T-helper 2 cell treated with Interferon-gamma antibody and Interleukin-4, amounts not matched to agents 5 μg/mL and 100 μg/mL, for 36 hours (primary cell): ENCODE measurements around the gene AQP6.

ENCODE experiments used
- DNase-seq: peaks from one replicate; pipeline ENCODE4 v3.0.0; 2021; ENCODE audit warnings: low spot score
- H3K27ac Mint-ChIP-seq: one replicate; pipeline ENCODE4 v1.8.0; 2021; ENCODE audit warnings: mild to moderate bottlenecking, mixed read lengths
- H3K27me3 Mint-ChIP-seq: one replicate; pipeline ENCODE4 v1.8.0; 2021; ENCODE audit warnings: low read depth, mixed read lengths
- H3K36me3 Mint-ChIP-seq: one replicate; pipeline ENCODE4 v1.8.0; 2021; ENCODE audit warnings: low read depth, mixed read lengths
- H3K4me1 Mint-ChIP-seq: one replicate; pipeline ENCODE4 v1.8.0; 2021; ENCODE audit warnings: low read depth, mixed read lengths
- H3K4me3 Mint-ChIP-seq: one replicate; pipeline ENCODE4 v1.8.0; 2022; ENCODE audit warnings: mild to moderate bottlenecking, moderate library complexity, mixed read lengths
- H3K9me3 Mint-ChIP-seq: one replicate; pipeline ENCODE4 v1.8.0; 2021; ENCODE audit warnings: mixed read lengths

The AQP6 gene

GRCh38 chr12:50005175-50005574, 32.4 kb downstream of the AQP6 start:
- Mint-ChIP-seq H3K9me3 (no peaks in the 10 kb centered on the region), H3K36me3 (peaks cover 60% of the 10 kb centered on the region), H3K27me3 (no peaks in the 10 kb centered on the region), H3K4me3 (no peak overlapping the region), H3K27ac (no peak overlapping the region), H3K4me1 (peaks cover 11% of the 10 kb centered on the region)
- DNase-seq, result no peak

- no peak overlapping the region for H3K27ac Mint-ChIP-seq
- no peaks in the 10 kb centered on the region for H3K9me3 Mint-ChIP-seq
- peaks cover 54% of the 10 kb centered on the region for H3K36me3 Mint-ChIP-seq
- H3K27me3 Mint-ChIP-seq, result no peaks in the 10 kb centered on the region
- peaks cover 11% of the 10 kb centered on the region for H3K4me1 Mint-ChIP-seq
- H3K4me3 Mint-ChIP-seq, result no peak overlapping the region
- DNase-seq, result no peak
Observed at GRCh38 chr12:50006280-50006679, 33.5 kb downstream of the AQP6 start.

GRCh38 chr12:50006754-50007442, 34.2 kb downstream of the AQP6 start:
- no peak overlapping the region for H3K4me3 Mint-ChIP-seq
- peaks cover 52% of the 10 kb centered on the region for H3K36me3 Mint-ChIP-seq
- peaks cover 11% of the 10 kb centered on the region for H3K4me1 Mint-ChIP-seq
- no peak for DNase-seq
- no peaks in the 10 kb centered on the region for H3K27me3 Mint-ChIP-seq
- peak overlapping the region; percentile 40 for H3K27ac Mint-ChIP-seq
- H3K9me3 Mint-ChIP-seq, result no peaks in the 10 kb centered on the region

DNA sequence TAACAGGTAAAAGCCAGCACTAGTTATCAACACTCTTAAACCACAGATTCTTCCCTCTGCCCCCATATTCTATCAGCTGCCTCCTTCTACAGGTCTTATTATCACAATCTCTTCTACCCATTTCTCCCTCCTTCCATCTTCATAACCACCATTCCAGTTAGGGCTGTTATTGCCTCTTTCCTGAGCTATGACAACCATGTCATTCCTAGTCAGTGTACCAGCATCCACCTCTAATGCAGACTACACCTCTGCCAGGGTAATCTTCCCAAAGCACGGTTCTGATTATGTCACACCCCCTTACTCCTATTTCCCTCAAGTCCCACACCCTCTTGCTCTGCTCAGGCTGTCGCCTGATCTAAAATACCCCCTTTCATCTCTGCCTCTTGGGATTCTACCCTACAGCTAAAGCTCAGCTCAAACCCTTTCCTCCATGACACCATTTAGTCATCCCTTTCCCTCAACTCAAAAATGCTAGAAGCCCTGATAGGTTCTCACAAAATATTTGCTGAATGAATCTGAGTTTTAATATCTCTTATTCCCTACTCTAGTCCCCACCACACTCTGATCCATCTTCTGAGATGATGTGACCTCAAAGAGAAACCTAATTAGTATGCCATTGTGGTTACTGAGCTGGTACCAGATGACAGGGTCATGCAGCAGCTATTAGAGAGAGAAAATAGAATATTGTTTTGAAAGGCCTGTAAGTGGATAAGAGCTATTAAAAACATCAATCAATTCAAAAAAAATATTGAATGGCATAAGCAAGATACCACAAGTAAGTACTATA, 40.8 kb downstream of the AQP6 start:
- peaks cover 37% of the 10 kb centered on the region for H3K36me3 Mint-ChIP-seq
- H3K27me3 Mint-ChIP-seq, result no peaks in the 10 kb centered on the region
- H3K9me3 Mint-ChIP-seq, result no peaks in the 10 kb centered on the region
- H3K27ac Mint-ChIP-seq, result peak overlapping the region; percentile 3
- H3K4me3 Mint-ChIP-seq, result no peak overlapping the region
- no peak for DNase-seq
- peaks cover 23% of the 10 kb centered on the region for H3K4me1 Mint-ChIP-seq

GRCh38 chr12:50014342-50014741, 41.6 kb downstream of the AQP6 start:
- H3K4me1 Mint-ChIP-seq, result peaks cover 29% of the 10 kb centered on the region
- H3K36me3 Mint-ChIP-seq, result peaks cover 39% of the 10 kb centered on the region
- H3K27ac Mint-ChIP-seq, result peak overlapping the region; percentile 0
- no peaks in the 10 kb centered on the region for H3K9me3 Mint-ChIP-seq
- H3K27me3 Mint-ChIP-seq, result no peaks in the 10 kb centered on the region
- no peak for DNase-seq
- H3K4me3 Mint-ChIP-seq, result no peak overlapping the region

GRCh38 chr12:50016501-50017475, 44.0 kb downstream of the AQP6 start:
- Mint-ChIP-seq H3K9me3 (no peaks in the 10 kb centered on the region), H3K36me3 (peaks cover 35% of the 10 kb centered on the region), H3K4me3 (no peak overlapping the region), H3K4me1 (peaks cover 33% of the 10 kb centered on the region), H3K27me3 (no peaks in the 10 kb centered on the region), H3K27ac (no peak overlapping the region)
- DNase-seq, result no peak

- Mint-ChIP-seq H3K9me3 (no peaks in the 10 kb centered on the region), H3K27ac (no peak overlapping the region), H3K4me1 (peaks cover 35% of the 10 kb centered on the region), H3K27me3 (no peaks in the 10 kb centered on the region), H3K4me3 (no peak overlapping the region), H3K36me3 (peaks cover 37% of the 10 kb centered on the region)
- DNase-seq, result no peak
Observed at GRCh38 chr12:50017641-50018040, 44.9 kb downstream of the AQP6 start.

GRCh38 chr12:50018154-50018553, 45.4 kb downstream of the AQP6 start:
- H3K4me1 Mint-ChIP-seq, result peaks cover 40% of the 10 kb centered on the region
- H3K27me3 Mint-ChIP-seq, result no peaks in the 10 kb centered on the region
- H3K9me3 Mint-ChIP-seq, result no peaks in the 10 kb centered on the region
- H3K4me3 Mint-ChIP-seq, result no peak overlapping the region
- peaks cover 42% of the 10 kb centered on the region for H3K36me3 Mint-ChIP-seq
- no peak for DNase-seq
- H3K27ac Mint-ChIP-seq, result peak overlapping the region; percentile 16

DNA sequence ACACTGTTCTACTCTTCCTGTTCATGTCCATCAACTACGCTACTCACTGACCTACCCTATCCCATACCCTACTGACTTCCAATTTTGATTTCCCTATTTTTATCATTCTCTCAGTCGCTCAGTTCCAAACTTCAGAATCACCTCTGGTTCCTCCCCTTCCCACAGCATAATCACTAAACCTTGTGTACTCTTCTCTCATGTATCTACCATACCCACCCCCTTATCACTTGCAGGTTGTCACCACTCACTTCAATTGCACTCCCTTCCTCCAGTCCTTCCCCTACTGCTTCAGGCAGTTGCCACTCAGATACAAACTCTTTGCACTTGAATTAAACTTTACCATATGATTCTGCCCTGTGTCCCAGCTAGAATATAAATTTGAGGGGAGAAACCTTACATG, 46.2 kb downstream of the AQP6 start:
- H3K27me3 Mint-ChIP-seq, result no peaks in the 10 kb centered on the region
- H3K9me3 Mint-ChIP-seq, result no peaks in the 10 kb centered on the region
- H3K4me1 Mint-ChIP-seq, result peaks cover 37% of the 10 kb centered on the region
- DNase-seq, result no peak
- peaks cover 38% of the 10 kb centered on the region for H3K36me3 Mint-ChIP-seq
- peak overlapping the region; percentile 34 for H3K27ac Mint-ChIP-seq
- H3K4me3 Mint-ChIP-seq, result no peak overlapping the region

- Mint-ChIP-seq H3K27ac (no peak overlapping the region), H3K9me3 (no peaks in the 10 kb centered on the region), H3K4me3 (no peak overlapping the region), H3K27me3 (no peaks in the 10 kb centered on the region), H3K4me1 (peaks cover 39% of the 10 kb centered on the region), H3K36me3 (peaks cover 38% of the 10 kb centered on the region)
- DNase-seq, result no peak
Observed at GRCh38 chr12:50019524-50019923, 46.8 kb downstream of the AQP6 start.

- H3K36me3 Mint-ChIP-seq, result peaks cover 42% of the 10 kb centered on the region
- H3K4me1 Mint-ChIP-seq, result peaks cover 42% of the 10 kb centered on the region
- no peak for DNase-seq
- no peak overlapping the region for H3K4me3 Mint-ChIP-seq
- no peak overlapping the region for H3K27ac Mint-ChIP-seq
- no peaks in the 10 kb centered on the region for H3K27me3 Mint-ChIP-seq
- peaks cover 2% of the 10 kb centered on the region for H3K9me3 Mint-ChIP-seq
Observed at GRCh38 chr12:50021031-50021430, 48.3 kb downstream of the AQP6 start.

GRCh38 chr12:50022903-50023302, 50.2 kb downstream of the AQP6 start:
- Mint-ChIP-seq H3K27ac (peak overlapping the region; percentile 26), H3K4me1 (peaks cover 39% of the 10 kb centered on the region), H3K9me3 (peaks cover 2% of the 10 kb centered on the region), H3K4me3 (peak overlapping the region; percentile 96), H3K36me3 (peaks cover 37% of the 10 kb centered on the region), H3K27me3 (no peaks in the 10 kb centered on the region)
- DNase-seq, result no peak

DNA sequence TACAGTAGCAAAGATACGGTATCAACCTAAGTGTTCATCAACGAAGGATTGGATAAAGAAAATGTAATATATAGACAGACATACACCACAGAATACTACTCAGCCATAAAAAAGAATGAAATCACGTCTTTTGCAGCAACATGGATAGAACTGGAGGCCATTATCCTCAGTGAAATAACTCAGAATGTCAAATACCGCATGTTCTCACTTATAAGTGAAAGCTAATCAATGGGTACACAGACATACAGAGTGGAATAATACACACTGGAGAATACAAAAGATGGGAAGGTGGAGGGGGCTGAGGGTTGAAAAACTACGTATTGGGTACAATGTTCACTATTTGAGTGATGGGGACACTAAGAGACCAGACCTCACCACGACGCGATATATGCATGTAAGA, 51.5 kb downstream of the AQP6 start:
- Mint-ChIP-seq H3K4me3 (peak overlapping the region; percentile 96), H3K36me3 (peaks cover 31% of the 10 kb centered on the region), H3K4me1 (peaks cover 29% of the 10 kb centered on the region), H3K9me3 (peaks cover 2% of the 10 kb centered on the region), H3K27me3 (no peaks in the 10 kb centered on the region), H3K27ac (peak overlapping the region; percentile 99)
- no peak for DNase-seq

DNA sequence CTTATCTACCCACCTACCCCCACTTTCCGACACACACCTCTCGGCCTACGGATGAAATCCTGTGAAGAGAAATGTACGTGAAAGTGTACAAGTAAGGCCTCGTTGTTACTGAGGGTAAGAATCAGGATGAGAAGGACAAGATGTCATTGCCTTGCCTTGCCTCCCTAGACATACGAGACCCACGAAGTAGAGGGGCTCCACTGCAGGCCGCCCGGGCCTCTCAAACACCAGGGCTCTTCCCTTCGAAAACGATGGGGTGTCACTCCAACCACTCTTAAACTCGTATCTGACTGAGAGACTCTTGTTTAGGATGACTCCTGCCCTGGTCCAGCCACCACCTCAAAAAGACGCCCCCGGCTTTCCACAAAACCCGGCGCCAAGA, 52.0 kb downstream of the AQP6 start:
- Mint-ChIP-seq H3K9me3 (peaks cover 2% of the 10 kb centered on the region), H3K4me1 (peaks cover 27% of the 10 kb centered on the region), H3K4me3 (peak overlapping the region; percentile 96), H3K27ac (peak overlapping the region; percentile 99), H3K27me3 (no peaks in the 10 kb centered on the region), H3K36me3 (peaks cover 29% of the 10 kb centered on the region)
- DNase-seq, result no peak
